Astrocyte (in vitro differentiated cells and primary cell): ENCODE results near the gene ZNF518B.

Experiments used
- CTCF ChIP-seq: IDR thresholded peaks from 2 replicates; pipeline ENCODE4 v1.5.1; 2011; ENCODE audit warnings: low read depth, mild to moderate bottlenecking, inconsistent platforms, low read length, moderate library complexity; ENCODE audit not compliant: insufficient read depth
- EZH2 ChIP-seq: IDR thresholded peaks from 2 replicates; pipeline ENCODE4 v1.6.1; 2012; ENCODE audit warnings: mild to moderate bottlenecking, low read length, inconsistent platforms; ENCODE audit not compliant: insufficient read depth

- no peak for TF ChIP-seq CTCF
- TF ChIP-seq EZH2, result no peak
Observed at GRCh38 chr4:10466161-10466560, 8.9 kb upstream of the ZNF518B start.
